GOT3 (cell line): ENCODE measurements around the gene FOXP1.

Source experiments
- DNase-seq: peaks from one replicate; lab custom pipeline; 2025; ENCODE audit warnings: mixed read lengths; lab: John Stamatoyannopoulos, UW

FOXP1 gene

GRCh38 chr3:71428841-71429596 lies 154.5 kb downstream of the FOXP1 start:
- no peak for DNase-seq

- DNase-seq: peak; percentile 32
Observed at GRCh38 chr3:71425491-71426071, 157.9 kb downstream of the FOXP1 start.

- DNase-seq: no peak
Observed at GRCh38 chr3:71423151-71423906, 160.2 kb downstream of the FOXP1 start.

- DNase-seq: no peak
Observed at GRCh38 chr3:71421820-71422566, 161.5 kb downstream of the FOXP1 start.

- no peak for DNase-seq
Observed at GRCh38 chr3:71421475-71421819, 162.1 kb downstream of the FOXP1 start.

- no peak for DNase-seq
Observed at GRCh38 chr3:71419369-71419768, 164.2 kb downstream of the FOXP1 start.

GRCh38 chr3:71417791-71418190 lies 165.7 kb downstream of the FOXP1 start:
- DNase-seq: no peak

- no peak for DNase-seq
Observed at GRCh38 chr3:71416876-71417275, 166.7 kb downstream of the FOXP1 start.

- no peak for DNase-seq
Observed at GRCh38 chr3:71415681-71416122, 167.8 kb downstream of the FOXP1 start.

GRCh38 chr3:71414189-71414927 lies 169.2 kb downstream of the FOXP1 start:
- DNase-seq: no peak

- DNase-seq: no peak
Observed at GRCh38 chr3:71413572-71413971, 170.0 kb downstream of the FOXP1 start.

GRCh38 chr3:71409352-71409751 lies 174.2 kb downstream of the FOXP1 start:
- DNase-seq: no peak

- DNase-seq: no peak
Observed at GRCh38 chr3:71408903-71409302, 174.6 kb downstream of the FOXP1 start.

GRCh38 chr3:71407823-71408222 lies 175.7 kb downstream of the FOXP1 start:
- no peak for DNase-seq

- no peak for DNase-seq
Observed at GRCh38 chr3:71406972-71407810, 176.3 kb downstream of the FOXP1 start.

GRCh38 chr3:71402911-71403310 lies 180.6 kb downstream of the FOXP1 start:
- no peak for DNase-seq

- no peak for DNase-seq
Observed at GRCh38 chr3:71402280-71402679, 181.2 kb downstream of the FOXP1 start.

GRCh38 chr3:71401695-71402231 lies 181.8 kb downstream of the FOXP1 start:
- DNase-seq: no peak

GRCh38 chr3:71400986-71401451 lies 182.5 kb downstream of the FOXP1 start:
- no peak for DNase-seq

GRCh38 chr3:71399478-71399877 lies 184.1 kb downstream of the FOXP1 start:
- DNase-seq: no peak
